Trophoblast cell (in vitro differentiated cells and primary cell): Measurements from ENCODE around the gene GART.

Experiments
- DNase-seq, 2 donors: peaks; one replicate each; pipeline ENCODE4 v3.0.0-alpha.2; 2016
- H2AFZ ChIP-seq: 2 replicates; pipeline ENCODE4 v1.6.1; 2013; ENCODE audit warnings: low read length, moderate library complexity, mild to moderate bottlenecking; ENCODE audit not compliant: insufficient read depth, poor library complexity
- H2AK5ac ChIP-seq: 2 replicates; pipeline ENCODE4 v1.6.1; 2013; ENCODE audit warnings: mild to moderate bottlenecking, low read length
- H2BK120ac ChIP-seq: 2 replicates; pipeline ENCODE4 v1.6.1; 2013; ENCODE audit warnings: low read length, mild to moderate bottlenecking, moderate library complexity; ENCODE audit not compliant: insufficient read depth, poor library complexity
- H2BK12ac ChIP-seq: 2 replicates; pipeline ENCODE4 v1.6.1; 2013; ENCODE audit warnings: mild to moderate bottlenecking, low read length, moderate library complexity
- H2BK5ac ChIP-seq: 2 replicates; pipeline ENCODE4 v1.6.1; 2013; ENCODE audit warnings: low read length, low read depth, moderate library complexity, mild to moderate bottlenecking; ENCODE audit not compliant: poor library complexity
- H3K14ac ChIP-seq: 2 replicates; pipeline ENCODE4 v1.6.1; 2013; ENCODE audit warnings: mild to moderate bottlenecking, low read length
- H3K18ac ChIP-seq: 2 replicates; pipeline ENCODE4 v1.6.1; 2013; ENCODE audit warnings: mild to moderate bottlenecking, low read length
- H3K23ac ChIP-seq: 2 replicates; pipeline ENCODE4 v1.6.1; 2013; ENCODE audit warnings: low read length
- H3K27ac ChIP-seq: 2 replicates; pipeline ENCODE4 v1.5.1; 2013; ENCODE audit warnings: low read depth, mild to moderate bottlenecking, inconsistent platforms, low read length, moderate library complexity
- H3K27me3 ChIP-seq: 2 replicates; pipeline ENCODE4 v1.6.1; 2013; ENCODE audit warnings: inconsistent platforms, mild to moderate bottlenecking, low read length, moderate library complexity; ENCODE audit not compliant: insufficient read depth
- H3K36me3 ChIP-seq, 2 experiments: 1 replicate in 1 of 2; 2 replicates in 1 of 2; pipeline ENCODE4 v1.6.1; 2013; ENCODE audit warnings: low read length in 2 of 2, mild to moderate bottlenecking in 2 of 2, moderate library complexity in 1 of 2; ENCODE audit not compliant: insufficient read depth in 2 of 2, control insufficient read depth in 1 of 2
- H3K4ac ChIP-seq: 2 replicates; pipeline ENCODE4 v1.6.1; 2013; ENCODE audit warnings: low read depth, mild to moderate bottlenecking, low read length, moderate library complexity
- H3K4me1 ChIP-seq, 2 experiments: 1 replicate in 1 of 2; 2 replicates in 1 of 2; pipeline ENCODE4 v1.6.1; 2013; ENCODE audit warnings: low read length in 2 of 2, mild to moderate bottlenecking in 2 of 2, moderate library complexity in 1 of 2; ENCODE audit not compliant: insufficient read depth in 2 of 2, control insufficient read depth in 1 of 2
- H3K4me2 ChIP-seq: 2 replicates; pipeline ENCODE4 v1.6.1; 2013; ENCODE audit warnings: inconsistent platforms, mild to moderate bottlenecking, low read length, moderate library complexity
- H3K4me3 ChIP-seq: 2 replicates; pipeline ENCODE4 v1.5.1; 2013; ENCODE audit warnings: mild to moderate bottlenecking, low read depth, low read length, inconsistent platforms
- H3K79me1 ChIP-seq: one replicate; pipeline ENCODE4 v1.6.1; 2013; ENCODE audit warnings: low read length
- H3K79me2 ChIP-seq: 2 replicates; pipeline ENCODE4 v1.6.1; 2013; ENCODE audit warnings: low read length, mild to moderate bottlenecking; ENCODE audit not compliant: control insufficient read depth, insufficient read depth, poor library complexity
- H3K9ac ChIP-seq: 2 replicates; pipeline ENCODE4 v1.6.1; 2013; ENCODE audit warnings: mild to moderate bottlenecking, low read length
- H3K9me3 ChIP-seq: 2 replicates; pipeline ENCODE4 v1.6.1; 2013; ENCODE audit warnings: low read depth, mild to moderate bottlenecking, control low read depth, inconsistent platforms, low read length; ENCODE audit not compliant: insufficient read depth
- H4K12ac ChIP-seq: 2 replicates; pipeline ENCODE4 v1.6.1; 2013; ENCODE audit warnings: low read depth, mild to moderate bottlenecking, low read length, moderate library complexity
- H4K8ac ChIP-seq: 2 replicates; pipeline ENCODE4 v1.6.1; 2013; ENCODE audit warnings: low read depth, mild to moderate bottlenecking, low read length, moderate library complexity
- H4K91ac ChIP-seq: one replicate; pipeline ENCODE4 v1.6.1; 2013; ENCODE audit warnings: low read depth, mild to moderate bottlenecking, low read length, moderate library complexity
- WGBS: extraction: QIAGEN DNeasy Blood & Tissue Kit; methylation state at CpG from one replicate; pipeline ENCODE4 v1.1.7; 2013; ENCODE audit warnings: missing lambda C conversion rate; ENCODE audit not compliant: insufficient read length, insufficient coverage; ENCODE audit errors: extremely low coverage; 5-methylcytosine and 5-hydroxymethylcytosine counted together

The GART gene

DNA sequence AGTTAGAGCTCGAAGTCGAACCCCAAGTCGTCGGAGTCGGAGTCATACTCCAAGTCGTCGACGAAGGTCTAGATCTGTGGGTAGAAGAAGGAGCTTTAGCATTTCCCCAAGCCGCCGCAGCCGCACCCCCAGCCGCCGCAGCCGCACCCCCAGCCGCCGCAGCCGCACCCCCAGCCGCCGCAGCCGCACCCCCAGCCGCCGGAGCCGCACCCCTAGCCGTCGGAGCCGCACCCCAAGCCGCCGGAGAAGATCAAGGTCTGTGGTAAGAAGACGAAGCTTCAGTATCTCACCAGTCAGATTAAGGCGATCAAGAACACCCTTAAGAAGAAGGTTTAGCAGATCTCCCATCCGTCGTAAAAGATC is 13.0 kb upstream of the GART start:
- no peak overlapping the region for H4K8ac ChIP-seq
- no CpG with 5 or more reads among the region's 32 CpGs for WGBS
- H3K4me2 ChIP-seq: no peak overlapping the region
- no peak overlapping the region for H3K9ac ChIP-seq
- no peak overlapping the region for H3K27ac ChIP-seq
- H2BK5ac ChIP-seq: no peak overlapping the region
- H3K18ac ChIP-seq: no peak overlapping the region
- no peak overlapping the region for H4K91ac ChIP-seq
- no peak overlapping the region for H3K23ac ChIP-seq
- no peak for DNase-seq
- H2AFZ ChIP-seq: no peak overlapping the region
- H3K14ac ChIP-seq: no peak overlapping the region
- no peak overlapping the region for H3K4me3 ChIP-seq
- no peak overlapping the region for H4K12ac ChIP-seq
- H3K9me3 ChIP-seq: peaks cover 3% of the 10 kb centered on the region
- H3K36me3 ChIP-seq: peaks cover 44 to 67% of the 10 kb centered on the region in 2 experiments
- no peak overlapping the region for H2AK5ac ChIP-seq
- no peak overlapping the region for H2BK12ac ChIP-seq
- H3K4me1 ChIP-seq: no peaks in the 10 kb centered on the region
- no peaks in the 10 kb centered on the region for H3K79me1 ChIP-seq
- no peaks in the 10 kb centered on the region for H3K27me3 ChIP-seq
- H3K79me2 ChIP-seq: peaks cover 7% of the 10 kb centered on the region
- no peak overlapping the region for H3K4ac ChIP-seq
- no peak overlapping the region for H2BK120ac ChIP-seq

DNA sequence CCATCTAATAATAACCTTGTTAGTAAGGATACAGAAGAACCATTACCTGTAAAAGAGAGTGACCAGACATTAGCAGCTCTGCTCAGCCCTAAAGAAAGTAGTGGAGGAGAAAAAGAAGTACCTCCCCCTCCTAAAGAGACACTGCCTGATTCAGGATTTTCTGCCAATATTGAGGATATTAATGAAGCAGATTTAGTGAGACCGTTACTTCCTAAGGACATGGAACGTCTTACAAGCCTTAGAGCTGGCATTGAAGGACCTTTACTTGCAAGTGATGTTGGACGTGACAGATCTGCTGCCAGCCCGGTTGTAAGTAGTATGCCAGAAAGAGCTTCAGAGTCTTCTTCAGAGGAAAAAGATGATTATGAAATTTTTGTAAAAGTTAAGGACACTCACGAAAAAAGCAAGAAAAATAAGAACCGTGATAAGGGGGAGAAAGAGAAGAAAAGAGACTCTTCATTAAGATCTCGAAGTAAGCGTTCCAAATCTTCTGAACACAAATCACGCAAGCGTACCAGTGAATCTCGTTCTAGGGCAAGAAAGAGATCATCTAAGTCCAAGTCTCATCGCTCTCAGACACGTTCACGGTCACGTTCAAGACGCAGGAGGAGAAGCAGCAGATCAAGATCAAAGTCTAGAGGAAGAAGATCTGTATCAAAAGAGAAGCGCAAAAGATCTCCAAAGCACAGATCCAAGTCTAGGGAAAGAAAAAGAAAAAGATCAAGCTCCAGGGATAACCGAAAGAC is 12.5 kb upstream of the GART start:
- H3K79me1 ChIP-seq: no peaks in the 10 kb centered on the region
- H3K4ac ChIP-seq: peak overlapping the region; percentile 56
- no peak for DNase-seq
- H3K18ac ChIP-seq: no peak overlapping the region
- no peak overlapping the region for H3K27ac ChIP-seq
- no peak overlapping the region for H3K4me2 ChIP-seq
- H2BK120ac ChIP-seq: no peak overlapping the region
- no peak overlapping the region for H2BK5ac ChIP-seq
- peaks cover 9% of the 10 kb centered on the region for H3K79me2 ChIP-seq
- no peak overlapping the region for H3K23ac ChIP-seq
- H4K12ac ChIP-seq: no peak overlapping the region
- H2AK5ac ChIP-seq: no peak overlapping the region
- no peak overlapping the region for H3K9ac ChIP-seq
- H2BK12ac ChIP-seq: no peak overlapping the region
- peaks cover 3% of the 10 kb centered on the region for H3K9me3 ChIP-seq
- H3K4me3 ChIP-seq: no peak overlapping the region
- no peak overlapping the region for H2AFZ ChIP-seq
- H4K91ac ChIP-seq: no peak overlapping the region
- peaks cover 45 to 69% of the 10 kb centered on the region in 2 experiments for H3K36me3 ChIP-seq
- H3K14ac ChIP-seq: no peak overlapping the region
- no CpG with 5 or more reads among the region's 18 CpGs for WGBS
- no peaks in the 10 kb centered on the region for H3K27me3 ChIP-seq
- no peak overlapping the region for H4K8ac ChIP-seq
- no peaks in the 10 kb centered on the region for H3K4me1 ChIP-seq

DNA sequence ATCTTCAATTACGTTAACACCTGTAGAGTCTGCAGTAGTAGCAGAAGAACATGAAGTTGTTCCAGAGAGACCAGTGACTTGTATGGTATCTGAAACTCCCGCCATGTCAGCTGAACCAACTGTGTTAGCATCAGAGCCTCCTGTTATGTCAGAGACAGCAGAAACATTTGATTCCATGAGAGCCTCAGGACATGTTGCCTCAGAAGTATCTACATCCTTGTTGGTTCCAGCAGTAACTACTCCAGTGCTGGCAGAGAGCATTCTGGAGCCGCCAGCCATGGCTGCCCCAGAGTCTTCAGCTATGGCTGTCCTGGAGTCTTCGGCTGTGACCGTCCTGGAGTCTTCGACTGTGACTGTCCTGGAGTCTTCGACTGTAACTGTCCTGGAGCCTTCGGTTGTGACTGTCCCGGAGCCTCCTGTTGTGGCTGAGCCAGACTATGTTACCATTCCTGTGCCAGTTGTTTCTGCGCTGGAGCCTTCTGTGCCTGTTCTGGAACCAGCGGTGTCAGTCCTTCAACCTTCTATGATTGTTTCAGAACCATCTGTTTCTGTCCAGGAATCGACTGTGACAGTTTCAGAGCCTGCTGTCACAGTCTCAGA is 11.2 kb upstream of the GART start:
- Histone ChIP-seq H4K91ac (no peak overlapping the region), H3K79me2 (peaks cover 9% of the 10 kb centered on the region), H3K79me1 (no peaks in the 10 kb centered on the region), H3K18ac (no peak overlapping the region), H2BK120ac (no peak overlapping the region), H3K4me1 (no peaks in the 10 kb centered on the region), H2BK12ac (no peak overlapping the region), H3K23ac (no peak overlapping the region), H3K9ac (no peak overlapping the region), H2AFZ (no peak overlapping the region), H3K4me2 (no peak overlapping the region), H2BK5ac (no peak overlapping the region), H2AK5ac (no peak overlapping the region), H3K4me3 (no peak overlapping the region), H3K36me3 (peaks cover 48 to 70% of the 10 kb centered on the region in 2 experiments), H4K8ac (no peak overlapping the region), H3K9me3 (peaks cover 3% of the 10 kb centered on the region), H3K14ac (no peak overlapping the region), H3K27ac (no peak overlapping the region), H3K4ac (peak overlapping the region; percentile 50), H4K12ac (no peak overlapping the region), H3K27me3 (no peaks in the 10 kb centered on the region)
- no peak for DNase-seq
- WGBS: no CpG with 5 or more reads among the region's 12 CpGs

DNA sequence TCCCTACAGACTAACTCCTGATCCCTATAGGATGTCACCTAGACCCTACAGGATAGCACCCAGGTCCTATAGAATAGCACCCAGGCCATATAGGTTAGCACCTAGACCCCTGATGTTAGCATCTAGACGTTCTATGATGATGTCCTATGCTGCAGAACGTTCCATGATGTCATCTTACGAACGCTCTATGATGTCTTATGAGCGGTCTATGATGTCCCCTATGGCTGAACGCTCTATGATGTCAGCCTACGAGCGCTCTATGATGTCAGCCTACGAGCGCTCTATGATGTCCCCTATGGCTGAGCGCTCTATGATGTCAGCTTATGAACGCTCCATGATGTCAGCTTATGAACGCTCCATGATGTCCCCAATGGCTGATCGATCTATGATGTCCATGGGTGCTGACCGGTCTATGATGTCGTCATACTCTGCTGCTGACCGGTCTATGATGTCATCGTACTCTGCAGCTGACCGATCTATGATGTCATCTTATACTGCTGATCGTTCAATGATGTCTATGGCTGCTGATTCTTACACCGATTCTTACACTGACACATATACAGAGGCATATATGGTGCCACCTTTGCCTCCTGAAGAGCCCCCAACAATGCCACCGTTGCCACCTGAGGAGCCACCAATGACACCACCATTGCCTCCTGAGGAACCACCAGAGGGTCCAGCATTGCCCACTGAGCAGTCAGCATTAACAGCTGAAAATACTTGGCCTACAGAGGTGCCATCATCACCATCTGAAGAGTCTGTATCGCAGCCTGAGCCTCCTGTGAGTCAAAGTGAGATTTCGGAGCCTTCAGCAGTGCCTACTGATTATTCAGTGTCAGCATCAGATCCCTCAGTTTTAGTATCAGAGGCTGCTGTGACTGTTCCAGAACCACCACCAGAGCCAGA is 10.4 kb upstream of the GART start:
- Histone ChIP-seq H3K27ac (no peak overlapping the region), H2BK120ac (no peak overlapping the region), H3K4me1 (no peaks in the 10 kb centered on the region), H3K36me3 (peaks cover 47 to 64% of the 10 kb centered on the region in 2 experiments), H3K4me2 (no peak overlapping the region), H3K79me2 (peaks cover 9% of the 10 kb centered on the region), H4K91ac (no peak overlapping the region), H2BK5ac (no peak overlapping the region), H2AFZ (no peak overlapping the region), H2BK12ac (no peak overlapping the region), H4K8ac (no peak overlapping the region), H3K9ac (no peak overlapping the region), H3K23ac (no peak overlapping the region), H3K4ac (peak overlapping the region; percentile 36), H3K27me3 (no peaks in the 10 kb centered on the region), H3K18ac (no peak overlapping the region), H2AK5ac (no peak overlapping the region), H3K9me3 (peaks cover 3% of the 10 kb centered on the region), H3K79me1 (no peaks in the 10 kb centered on the region), H4K12ac (no peak overlapping the region), H3K14ac (no peak overlapping the region), H3K4me3 (no peak overlapping the region)
- DNase-seq: no peak
- WGBS: no CpG with 5 or more reads among the region's 24 CpGs
